Vagina (tissue), 2 donors: ENCODE measurements around the gene ZMAT3.

Source experiments
- POLR2A ChIP-seq, 2 donors: fragments of 450-650 bp; IDR thresholded peaks; one replicate each; pipeline ENCODE4 v1.6.1; 2017; ENCODE audit warnings: antibody characterized with exemption in 2 of 2, mild to moderate bottlenecking in 2 of 2, moderate library complexity in 2 of 2
- POLR2AphosphoS5 ChIP-seq, 2 donors: sonication (generic); formaldehyde crosslinking; IDR thresholded peaks; one replicate each; pipeline ENCODE4 v1.9.0; 2017; ENCODE audit warnings: antibody characterized with exemption in 2 of 2, mild to moderate bottlenecking in 2 of 2, low read depth in 1 of 2; ENCODE audit not compliant: insufficient read depth in 1 of 2
- TF ChIP-seq, protein P1 (sequence below), 3 experiments: fragments of 450-650 bp in 2 of 3; fragments of 200-600 bp in 1 of 3; sonication (generic) in 1 of 3; IDR thresholded peaks; one replicate each; pipeline ENCODE4 v1.5.1; 2017 to 2019; ENCODE audit warnings: antibody characterized with exemption in 3 of 3, mild to moderate bottlenecking in 2 of 3, moderate library complexity in 2 of 3

GRCh38 chr3:179015551-179016020 lies 56.0 kb downstream of the ZMAT3 start:
- TF ChIP-seq POLR2A (IDR thresholded peaks at IDR 0.05), result no peak
- TF ChIP-seq, protein P1, sequence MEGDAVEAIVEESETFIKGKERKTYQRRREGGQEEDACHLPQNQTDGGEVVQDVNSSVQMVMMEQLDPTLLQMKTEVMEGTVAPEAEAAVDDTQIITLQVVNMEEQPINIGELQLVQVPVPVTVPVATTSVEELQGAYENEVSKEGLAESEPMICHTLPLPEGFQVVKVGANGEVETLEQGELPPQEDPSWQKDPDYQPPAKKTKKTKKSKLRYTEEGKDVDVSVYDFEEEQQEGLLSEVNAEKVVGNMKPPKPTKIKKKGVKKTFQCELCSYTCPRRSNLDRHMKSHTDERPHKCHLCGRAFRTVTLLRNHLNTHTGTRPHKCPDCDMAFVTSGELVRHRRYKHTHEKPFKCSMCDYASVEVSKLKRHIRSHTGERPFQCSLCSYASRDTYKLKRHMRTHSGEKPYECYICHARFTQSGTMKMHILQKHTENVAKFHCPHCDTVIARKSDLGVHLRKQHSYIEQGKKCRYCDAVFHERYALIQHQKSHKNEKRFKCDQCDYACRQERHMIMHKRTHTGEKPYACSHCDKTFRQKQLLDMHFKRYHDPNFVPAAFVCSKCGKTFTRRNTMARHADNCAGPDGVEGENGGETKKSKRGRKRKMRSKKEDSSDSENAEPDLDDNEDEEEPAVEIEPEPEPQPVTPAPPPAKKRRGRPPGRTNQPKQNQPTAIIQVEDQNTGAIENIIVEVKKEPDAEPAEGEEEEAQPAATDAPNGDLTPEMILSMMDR (IDR thresholded peaks at IDR 0.05), result peak; percentile 79 to 86 (median 83)
- peak in 1 of 2 donors; percentile 52 for TF ChIP-seq POLR2AphosphoS5 (IDR thresholded peaks at IDR 0.05; ENCODE audit: insufficient read depth in 1 of 2, low read depth in 1 of 2)
